Measurements from ENCODE around the gene NPIPB8. TPM values are rescaled to one million over a fixed set of nuclear protein-coding genes. Genes with fewer than 3 reads are reported as not detected.

NPIPB8 gene
- 0.49 TPM in 1 of 2 replicates, not detected in the other for total RNA-seq

DNA sequence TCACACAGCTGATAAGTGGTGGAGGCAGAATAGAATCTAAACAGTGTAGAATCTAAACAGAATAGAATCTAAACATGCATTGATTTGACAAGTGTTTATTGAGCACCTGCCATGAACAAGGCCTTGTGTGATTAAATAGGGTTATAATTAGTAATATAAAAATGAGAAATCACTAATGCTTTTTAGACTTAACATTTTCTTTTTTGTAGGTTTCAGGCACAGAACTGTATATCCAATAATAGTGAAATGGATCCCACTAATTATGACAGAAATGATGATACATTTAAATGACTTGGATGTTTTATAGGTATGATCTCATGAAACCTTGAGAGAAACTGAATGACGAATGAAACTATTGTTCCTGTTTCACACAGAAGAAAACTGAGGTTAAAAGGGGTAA, at the start of gene NPIPB8:
TSS of gene NPIPB8 (plus strand) at position 301 of the 400 bp plus-strand sequence. CDS start 296 bp downstream, outside the sequence.

GRCh38 chr16:28596840-28597691, 40.8 kb upstream of the NPIPB8 start, which contains the start of gene SULT1A2:
TSS of gene SULT1A2 (minus strand) at chr16:28597050. CDS start at chr16:28595930, 1,120 bp downstream.

DNA sequence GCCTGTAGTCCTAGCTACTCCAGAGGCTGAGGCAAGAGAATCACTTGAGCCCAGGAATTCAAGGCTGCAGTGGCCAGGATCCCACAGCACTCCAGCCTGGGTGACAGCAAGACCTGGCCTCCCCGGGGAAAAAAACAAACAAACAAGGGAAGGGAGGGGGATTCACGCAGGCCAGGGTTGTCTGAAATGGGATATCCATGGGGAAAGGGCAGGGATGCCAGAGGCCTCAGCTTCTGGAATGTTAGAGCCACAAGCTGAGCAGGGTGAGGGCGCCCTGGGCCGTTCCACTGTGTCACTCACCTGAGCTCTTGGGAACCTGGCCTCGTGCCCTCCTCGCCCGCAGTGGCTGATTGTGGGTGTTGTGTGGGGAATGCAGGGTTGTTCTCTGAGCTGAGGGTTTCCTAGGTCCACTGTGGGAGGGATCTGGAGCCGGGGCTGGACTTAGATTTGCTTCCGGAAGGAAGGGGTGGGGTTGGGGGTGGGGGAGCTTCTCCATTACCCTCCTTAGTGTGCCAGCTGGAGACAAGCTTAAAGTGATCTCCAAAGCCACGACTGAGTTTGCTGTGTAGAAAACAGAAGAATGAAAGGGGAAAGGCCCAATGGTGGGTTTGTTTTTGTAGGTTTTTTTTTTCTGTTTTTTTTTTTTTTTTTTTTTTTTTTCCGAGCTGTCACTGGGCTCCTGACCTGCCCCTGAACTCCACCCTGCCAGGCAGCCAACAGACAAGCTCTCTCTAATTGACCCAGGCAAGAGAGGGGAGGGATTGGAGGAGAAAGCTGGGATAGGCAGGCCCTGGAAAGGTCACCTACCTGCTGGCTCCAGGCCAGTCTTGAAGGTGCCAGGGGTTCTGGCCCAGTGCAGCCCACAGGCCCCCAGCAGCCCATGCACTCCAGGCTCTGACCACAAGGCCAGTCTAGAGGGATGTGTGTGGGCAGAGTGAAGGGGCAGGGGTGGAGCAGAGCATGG, 28.0 kb upstream of the NPIPB8 start, which contains the start of gene SULT1A1:
TSS of gene SULT1A1 (minus strand) at position 414 of the 964 bp plus-strand sequence. CDS start 1,189 bp downstream, outside the sequence.

Other genes starting within 250 kb of the NPIPB8 start
- 87.3 and 129 TPM in 2 replicates for gene EIF3CL, start 234.2 kb upstream of the NPIPB8 start, total RNA-seq
- gene NPIPB7, start 165.7 kb upstream of the NPIPB8 start, total RNA-seq: not detected in 2 replicates
- gene CLN3, start 146.0 kb upstream of the NPIPB8 start, total RNA-seq: 16.0 and 27.2 TPM in 2 replicates
- gene APOBR, start 143.4 kb upstream of the NPIPB8 start, total RNA-seq: not detected in 2 replicates
- gene IL27, start 131.2 kb upstream of the NPIPB8 start, total RNA-seq: not detected in 2 replicates
- gene NUPR1, start 99.1 kb upstream of the NPIPB8 start, total RNA-seq: 5.7 and 8.4 TPM in 2 replicates
- 6.5 and 7.3 TPM in 2 replicates for gene SGF29, start 84.1 kb upstream of the NPIPB8 start, total RNA-seq
- gene SULT1A2, start 41.0 kb upstream of the NPIPB8 start, total RNA-seq: 0.16 TPM in 1 of 2 replicates, not detected in the other
- gene SULT1A1, start 28.0 kb upstream of the NPIPB8 start, total RNA-seq: 0.76 and 0.97 TPM in 2 replicates
- gene EIF3C, start 73.4 kb downstream of the NPIPB8 start, total RNA-seq: 192 and 220 TPM in 2 replicates
- gene NPIPB9, start 113.7 kb downstream of the NPIPB8 start, total RNA-seq: 1.5 and 9.4 TPM in 2 replicates
- gene ATXN2L, start 184.9 kb downstream of the NPIPB8 start, total RNA-seq: 20.9 and 69.8 TPM in 2 replicates
- gene TUFM, start 208.3 kb downstream of the NPIPB8 start, total RNA-seq: 121 and 132 TPM in 2 replicates
- 9.9 and 14.8 TPM in 2 replicates for gene SH2B1, start 225.8 kb downstream of the NPIPB8 start, total RNA-seq
- gene ATP2A1, start 240.4 kb downstream of the NPIPB8 start, total RNA-seq: 0.16 and 0.31 TPM in 2 replicates

All from bladder microvascular endothelial cell (primary cell).